ENCODE results near the gene MARCHF3. TPM values are rescaled to one million over a fixed set of nuclear protein-coding genes. Genes with fewer than 3 reads are reported as not detected.
A peak's percentile ranks its signal among the peaks of the same experiment; 100 is the strongest.
"Not testable (repeated sequence)": the region's sequence is repeated elsewhere in the genome, so short reads cannot be mapped to it uniquely, and the experiment has no call there.

Gene MARCHF3, protein sequence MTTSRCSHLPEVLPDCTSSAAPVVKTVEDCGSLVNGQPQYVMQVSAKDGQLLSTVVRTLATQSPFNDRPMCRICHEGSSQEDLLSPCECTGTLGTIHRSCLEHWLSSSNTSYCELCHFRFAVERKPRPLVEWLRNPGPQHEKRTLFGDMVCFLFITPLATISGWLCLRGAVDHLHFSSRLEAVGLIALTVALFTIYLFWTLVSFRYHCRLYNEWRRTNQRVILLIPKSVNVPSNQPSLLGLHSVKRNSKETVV
- 18.2 and 32.5 TPM in 2 replicates for total RNA-seq (2014; rRNA removed; shearing (Covaris generic))

DNA sequence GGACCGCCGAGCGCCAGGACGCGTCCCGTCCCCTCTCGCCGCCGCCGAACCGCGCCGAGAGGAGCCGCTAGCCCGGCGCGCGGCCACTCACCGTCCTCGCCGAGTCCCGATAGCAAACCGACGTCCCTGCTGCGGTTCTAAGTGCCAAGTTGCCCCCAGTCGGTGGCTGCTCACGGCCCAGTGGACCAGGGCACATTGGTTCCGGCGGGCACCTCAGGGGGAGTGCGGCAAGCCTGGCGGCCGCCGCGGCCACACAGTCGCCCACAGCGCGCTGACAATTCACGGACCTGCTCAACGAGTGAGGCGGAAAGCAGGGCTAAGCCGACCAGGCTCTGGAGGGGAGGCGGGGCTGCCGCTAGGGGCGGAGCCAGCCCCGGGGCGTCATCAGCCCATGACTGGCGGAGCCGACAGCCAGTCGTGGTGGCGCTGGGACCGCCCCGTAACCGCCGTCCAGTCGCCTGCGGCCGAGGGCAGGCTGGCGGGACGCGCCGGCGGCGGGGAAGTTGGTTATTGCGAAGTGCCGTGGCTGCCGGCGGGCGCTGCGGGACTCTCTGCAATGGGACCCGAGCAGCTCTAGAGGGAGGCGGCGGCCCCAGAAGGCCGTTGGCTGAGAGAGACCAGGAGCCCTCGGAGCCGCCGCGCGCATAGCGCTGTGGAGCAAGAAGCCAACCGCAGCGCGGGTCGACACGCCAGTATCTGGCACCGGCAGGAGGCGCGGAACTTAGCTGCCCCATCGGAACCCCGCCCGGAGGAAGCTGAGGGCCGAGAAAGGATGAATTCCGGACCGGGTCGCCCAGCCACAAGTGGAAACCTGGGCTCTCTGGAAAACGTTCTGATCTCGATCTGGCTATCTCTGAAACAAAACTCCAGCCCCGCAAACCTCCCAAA lies at the start of gene MARCHF3:
TSS of gene MARCHF3 (minus strand) at position 300 of the 888 bp plus-strand sequence. CDS start 112,387 bp downstream, outside the sequence.
- peak; percentile 98 for DNase-seq (ENCODE audit: low spot score)

DNA sequence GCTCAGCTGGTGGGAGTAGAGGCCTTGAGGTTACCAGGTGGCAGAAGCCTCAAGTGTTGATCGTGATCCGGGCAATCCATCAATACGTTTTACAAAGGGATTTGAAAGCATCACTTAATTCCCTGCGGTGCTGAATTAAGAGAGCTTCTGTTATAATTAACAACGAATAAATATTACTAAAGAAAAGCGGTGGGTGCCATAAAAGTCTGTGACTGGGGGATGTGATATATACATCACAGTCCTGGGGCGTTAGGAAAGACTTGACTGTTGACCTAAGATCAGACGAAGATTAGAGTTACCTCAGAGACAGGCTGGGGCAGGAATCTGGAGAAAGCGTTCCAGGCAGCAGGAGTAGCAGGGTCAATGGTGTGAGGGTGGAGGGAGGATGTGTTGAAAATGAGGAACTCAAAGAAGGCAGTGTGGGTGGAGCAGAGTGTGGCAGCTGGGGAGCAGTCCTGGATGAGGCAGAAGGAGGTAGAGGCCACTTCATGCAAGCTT lies 49.7 kb upstream of the MARCHF3 start:
- DNase-seq (ENCODE audit: low spot score): peak; percentile 77

DNA sequence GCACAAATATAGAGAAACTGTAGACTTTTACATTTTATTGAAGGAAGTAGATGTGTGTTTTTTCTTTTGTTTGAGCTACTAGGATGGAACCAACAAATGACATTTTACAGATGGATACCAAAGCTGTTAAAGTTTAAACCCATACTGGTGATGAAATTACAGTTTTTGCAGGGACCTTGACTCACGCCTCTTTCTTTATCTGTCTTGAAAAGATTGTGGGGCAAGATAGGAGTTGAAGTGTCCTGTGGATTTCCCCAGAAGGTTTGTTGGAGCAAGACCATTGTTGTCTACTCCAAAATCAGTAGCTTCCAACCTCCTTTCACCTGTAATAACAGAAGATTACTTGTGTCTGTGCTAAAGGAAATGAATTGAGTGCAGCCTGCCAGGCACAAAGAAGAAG lies 47.0 kb upstream of the MARCHF3 start:
- no peak for DNase-seq (ENCODE audit: low spot score)

DNA sequence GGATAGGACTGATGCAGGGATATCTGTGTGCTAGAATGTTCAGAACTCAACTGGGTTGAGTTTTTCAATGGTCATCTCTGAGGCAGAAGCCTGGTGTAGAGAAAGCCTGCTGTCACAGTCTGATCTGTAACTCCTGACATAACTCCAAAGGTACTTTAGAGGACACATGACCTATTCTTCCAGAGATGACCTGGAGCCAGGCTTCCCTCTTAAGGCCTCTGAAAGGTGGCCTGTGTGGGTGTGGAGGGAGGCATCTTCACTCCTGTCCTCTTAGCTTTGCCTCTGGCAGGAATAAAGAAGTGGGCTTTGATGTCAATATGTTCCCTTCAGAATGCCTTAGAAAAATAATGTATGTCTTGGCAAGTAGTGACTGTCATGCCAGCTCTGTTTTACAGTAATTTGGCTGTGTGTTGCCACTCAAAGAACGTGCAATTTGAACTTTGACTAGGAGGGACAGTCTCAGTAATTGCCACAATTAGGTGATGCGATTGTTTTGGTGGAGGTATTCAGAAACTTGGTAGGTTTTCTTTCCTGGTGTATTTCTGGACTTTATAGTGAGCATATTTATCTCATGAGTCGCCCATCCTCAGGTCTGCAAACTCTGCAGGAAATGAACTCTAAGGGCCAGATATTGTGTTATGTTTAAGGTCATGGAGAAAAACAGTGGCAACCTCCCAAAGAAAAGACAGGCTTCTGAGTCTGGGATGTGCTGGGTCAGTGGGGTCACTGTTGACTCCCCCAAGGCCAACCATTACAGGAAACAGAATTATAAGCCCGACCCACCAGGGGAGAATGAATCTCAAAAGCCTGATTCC lies 46.2 kb upstream of the MARCHF3 start:
- DNase-seq (ENCODE audit: low spot score): no peak

DNA sequence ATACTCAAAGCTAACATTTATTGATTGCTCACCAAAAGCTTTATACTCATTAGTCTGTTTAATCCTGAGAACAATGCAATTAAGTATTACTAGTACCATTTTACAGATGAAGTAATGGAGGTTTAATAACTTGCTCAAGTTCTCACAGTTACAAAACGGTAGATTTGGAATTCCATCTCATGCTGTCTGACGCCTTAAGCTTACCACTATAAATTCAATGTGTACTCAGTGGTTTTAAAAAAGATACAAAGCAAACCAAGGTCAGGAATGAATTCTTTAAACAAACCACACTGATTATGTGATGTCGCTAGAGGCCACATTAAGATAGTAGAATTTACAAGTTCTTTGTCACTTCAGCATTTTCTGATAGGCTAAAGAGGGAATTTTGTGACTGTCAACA lies 44.1 kb upstream of the MARCHF3 start:
- DNase-seq (ENCODE audit: low spot score): no peak

DNA sequence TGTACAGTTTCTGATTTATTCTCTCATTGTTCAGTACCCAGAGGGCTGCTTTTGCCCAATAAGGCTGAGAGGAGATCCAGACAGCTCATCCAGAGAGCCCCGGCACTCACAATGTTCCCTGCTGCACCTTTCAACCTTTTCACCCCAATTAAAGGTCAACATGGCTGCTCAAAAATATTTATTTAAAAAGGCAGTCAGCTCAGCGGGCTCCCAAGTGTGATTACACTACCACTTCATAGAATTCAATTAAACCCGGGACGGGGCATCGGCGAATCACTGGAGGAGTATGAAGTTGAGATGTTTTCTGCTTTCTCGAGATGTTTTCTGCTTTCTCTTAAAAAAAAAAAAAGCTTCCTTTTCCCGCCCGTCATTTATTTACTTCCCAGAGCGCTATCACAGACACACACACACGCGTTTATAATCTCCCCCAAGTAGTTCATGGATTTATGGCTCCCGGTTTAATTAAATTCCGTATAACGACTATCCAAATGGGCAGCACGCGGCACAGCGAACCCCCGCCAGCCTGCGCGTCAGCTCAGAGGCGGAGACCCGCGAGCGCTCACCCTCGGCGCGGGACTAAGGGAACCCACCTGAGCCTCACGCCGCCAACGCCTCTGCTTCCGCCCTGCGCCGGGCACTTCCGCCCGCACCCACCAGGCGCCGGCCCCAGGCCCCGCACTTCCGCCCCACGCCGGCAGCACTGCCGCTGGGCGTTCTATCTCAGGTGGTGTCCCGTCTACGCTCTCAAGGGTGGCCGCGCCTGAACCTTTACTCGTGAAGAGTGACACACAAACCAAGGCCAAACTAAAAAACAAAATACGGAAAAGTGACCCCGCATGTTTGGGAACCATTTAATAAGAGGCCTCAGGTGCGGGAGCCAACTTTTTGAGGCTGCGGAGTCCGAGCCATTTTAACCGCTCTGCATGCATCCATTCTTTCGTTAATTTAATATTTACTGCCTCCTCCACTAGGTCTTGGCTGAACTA lies 42.8 kb upstream of the MARCHF3 start, which contains the start of gene C5orf63:
TSS of gene C5orf63 (minus strand) at position 642 of the 986 bp plus-strand sequence. CDS start 14,507 bp downstream, outside the sequence.
- peak; percentile 84 for DNase-seq (ENCODE audit: low spot score)

DNA sequence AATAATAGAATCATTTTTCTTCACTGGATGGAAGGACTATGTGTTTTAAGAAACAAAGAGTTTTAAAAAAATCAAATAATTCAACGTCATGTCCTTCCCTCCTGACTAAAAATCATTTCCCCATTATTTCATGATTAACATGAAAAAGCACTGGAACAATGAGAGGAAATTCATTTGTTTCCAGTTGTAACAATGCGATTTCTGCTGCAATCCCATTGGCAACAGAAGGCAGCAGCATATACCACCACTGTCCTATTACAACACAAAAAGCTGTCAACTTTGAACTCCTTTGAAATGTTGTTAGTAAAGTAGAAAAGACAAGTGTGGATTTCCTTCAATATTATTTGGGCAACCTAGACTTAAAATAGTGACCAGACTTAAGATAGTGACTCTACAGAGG lies 39.9 kb upstream of the MARCHF3 start:
- DNase-seq (ENCODE audit: low spot score): no peak

DNA sequence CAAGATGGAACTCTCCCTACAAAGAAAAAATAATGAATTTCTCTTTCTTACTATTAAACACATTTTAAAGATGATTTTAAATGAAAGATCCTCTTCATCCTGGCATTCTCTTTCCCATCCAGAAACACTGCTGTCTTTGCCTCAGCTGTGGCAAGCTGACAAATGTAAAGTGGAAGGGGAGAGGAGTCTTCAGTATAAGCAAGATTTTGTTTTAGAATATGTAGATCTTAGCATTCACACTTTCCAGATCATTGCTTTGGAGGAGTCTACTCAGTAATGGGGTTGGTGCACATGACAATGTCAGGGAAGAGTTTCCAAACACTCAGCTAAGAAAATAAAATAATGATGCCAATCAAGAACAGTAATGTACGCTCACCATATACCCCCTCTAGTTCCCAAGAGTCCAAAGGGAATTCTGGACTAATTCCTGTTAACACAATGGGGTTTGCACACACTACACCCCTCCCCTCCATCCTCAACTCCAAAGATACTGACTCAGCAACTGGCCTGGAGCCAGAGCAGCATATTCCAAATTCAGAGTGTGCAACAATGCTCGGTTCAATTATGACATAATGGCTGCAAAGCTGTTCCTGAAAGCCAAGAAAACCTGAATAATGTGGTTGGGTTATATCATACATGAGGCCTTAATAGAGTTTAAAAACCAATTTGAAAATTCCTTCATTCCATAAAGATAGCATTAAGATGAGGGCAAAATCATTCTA lies 38.3 kb upstream of the MARCHF3 start:
- DNase-seq (ENCODE audit: low spot score): no peak

DNA sequence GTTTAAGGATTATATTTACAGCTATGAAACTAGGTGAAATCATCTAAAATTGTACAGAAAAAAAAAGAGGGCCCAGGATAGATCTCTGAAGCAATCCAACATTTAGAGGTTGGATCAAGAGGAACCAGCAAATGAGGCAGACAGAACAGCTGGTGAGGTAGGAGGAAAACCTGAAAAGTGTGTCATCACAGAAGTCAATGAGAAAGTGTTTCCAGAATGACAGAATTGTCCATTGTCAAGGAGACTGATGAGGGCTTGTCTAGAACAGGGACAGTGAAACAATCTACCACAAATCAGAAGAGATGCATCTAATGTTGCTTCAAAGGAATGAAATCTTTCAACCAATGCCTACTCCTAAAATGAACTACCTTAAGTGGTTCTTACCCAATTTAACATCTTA lies 36.4 kb upstream of the MARCHF3 start:
- no peak for DNase-seq (ENCODE audit: low spot score)

DNA sequence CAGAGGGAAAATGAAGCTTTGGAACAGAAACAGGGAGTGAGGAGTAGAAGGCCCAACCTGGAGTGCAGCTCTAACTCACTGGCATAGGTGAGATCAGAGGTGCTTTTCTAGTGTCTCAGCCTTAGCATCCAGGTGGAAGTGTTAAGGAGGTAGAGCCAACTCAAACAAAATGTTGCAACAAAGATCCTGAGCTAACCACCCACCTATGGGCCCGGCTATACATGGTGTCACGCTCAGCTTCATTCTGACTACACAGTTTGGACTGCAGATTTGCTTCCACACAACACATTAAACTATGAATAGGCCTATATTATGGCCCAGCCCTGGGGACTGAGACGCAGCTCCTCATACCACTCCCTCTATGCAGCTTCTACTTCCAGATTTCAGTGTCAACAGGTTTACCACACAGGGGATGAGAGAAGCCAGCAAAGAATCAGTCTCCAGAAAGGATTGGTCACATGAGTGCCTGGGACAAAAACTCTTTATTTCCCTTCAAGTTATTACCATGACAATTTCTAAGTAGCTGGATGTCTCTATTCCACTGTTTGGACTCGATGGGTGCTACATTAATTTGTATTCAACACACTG lies 34.0 kb upstream of the MARCHF3 start:
- DNase-seq (ENCODE audit: low spot score): no peak

DNA sequence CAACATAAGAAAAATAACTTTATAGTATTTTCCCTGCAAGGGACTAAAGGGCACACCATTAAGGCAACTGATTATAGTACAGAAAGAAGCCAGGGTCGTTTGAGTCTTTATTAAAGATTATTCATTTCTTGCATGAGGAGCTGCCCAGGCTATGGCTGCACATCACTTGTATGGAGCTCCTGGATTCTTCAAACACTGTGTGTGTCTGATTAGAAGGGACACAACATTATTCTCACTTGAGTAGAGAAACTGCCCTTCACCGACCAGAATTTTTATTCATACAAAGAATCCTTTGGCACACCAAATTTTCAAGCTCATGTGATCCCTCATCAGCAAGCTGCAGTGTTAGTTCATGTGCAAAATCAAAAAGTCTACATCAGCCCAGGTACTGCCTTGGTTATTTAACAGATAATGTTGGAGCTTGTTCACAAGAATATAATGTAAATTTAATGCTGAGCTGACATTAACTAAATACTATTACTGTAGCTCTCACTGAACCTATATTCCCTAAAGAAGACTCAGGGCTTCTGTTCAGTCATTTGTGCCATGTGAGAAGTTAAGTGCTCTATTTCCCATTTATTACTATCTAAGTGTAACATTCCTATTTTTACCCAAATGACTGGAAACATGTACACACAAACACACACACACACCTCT lies 33.0 kb upstream of the MARCHF3 start:
- no peak for DNase-seq (ENCODE audit: low spot score)

DNA sequence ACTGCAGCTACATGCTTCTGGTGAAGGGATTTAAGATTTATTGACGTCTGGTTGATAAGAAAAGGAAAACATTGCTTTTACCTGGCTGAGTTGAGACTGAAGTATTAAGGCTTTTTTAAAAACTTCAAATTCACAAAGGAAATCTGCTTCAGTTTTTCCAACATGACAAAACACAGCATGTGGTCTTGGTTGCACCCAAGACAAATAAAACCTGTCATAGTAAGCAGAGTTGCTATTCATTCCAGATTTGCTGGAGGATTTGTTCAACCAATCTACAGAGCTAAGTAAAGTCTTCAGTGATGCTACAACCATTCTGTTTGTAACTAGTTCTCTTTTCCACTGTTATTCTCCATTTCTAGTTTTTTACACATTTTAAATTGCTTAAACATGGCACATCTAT lies 31.6 kb upstream of the MARCHF3 start:
- no peak for DNase-seq (ENCODE audit: low spot score)

DNA sequence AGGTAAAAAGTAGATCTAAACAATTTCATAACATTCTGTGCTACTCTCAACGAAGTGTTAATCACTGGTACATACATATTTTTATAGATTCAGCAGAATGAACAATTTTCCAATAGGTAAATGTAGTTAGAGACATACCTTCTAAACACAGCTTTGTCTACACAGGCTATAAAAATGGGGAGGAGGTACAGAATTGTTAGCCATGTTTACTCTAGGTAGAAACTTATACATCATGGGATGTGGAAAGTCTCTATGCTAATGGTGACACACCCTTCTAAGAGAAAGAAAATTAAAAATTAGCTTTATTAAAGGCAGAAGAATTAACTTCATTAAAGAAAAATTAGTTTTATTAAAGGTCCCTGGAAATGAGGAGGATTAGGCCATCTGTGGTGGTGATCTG lies 31.2 kb upstream of the MARCHF3 start:
- DNase-seq (ENCODE audit: low spot score): no peak

DNA sequence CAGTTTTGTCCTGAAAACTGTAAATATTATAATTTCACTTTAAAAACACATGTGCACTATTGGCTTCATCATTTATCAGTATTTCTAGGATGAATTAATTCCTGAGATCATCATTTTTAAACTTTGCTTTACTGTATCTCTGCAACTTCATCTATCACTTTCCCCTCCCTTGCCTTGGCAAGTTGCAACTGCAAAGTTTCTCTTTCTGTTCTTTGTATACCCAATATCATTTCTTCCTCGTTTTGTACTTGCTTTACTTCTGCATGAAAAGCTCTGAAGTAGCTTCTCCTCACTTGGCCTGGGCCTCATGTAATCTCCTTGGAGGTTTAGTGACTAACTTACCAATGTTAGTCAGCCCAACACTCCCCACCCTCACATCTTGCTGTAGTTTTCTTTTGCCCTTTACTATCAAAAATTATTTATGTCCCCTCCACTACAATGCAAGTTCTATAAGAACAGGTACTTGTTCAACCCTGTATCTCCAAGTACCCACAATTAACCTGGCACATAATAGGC lies 30.2 kb upstream of the MARCHF3 start:
- no peak for DNase-seq (ENCODE audit: low spot score)

DNA sequence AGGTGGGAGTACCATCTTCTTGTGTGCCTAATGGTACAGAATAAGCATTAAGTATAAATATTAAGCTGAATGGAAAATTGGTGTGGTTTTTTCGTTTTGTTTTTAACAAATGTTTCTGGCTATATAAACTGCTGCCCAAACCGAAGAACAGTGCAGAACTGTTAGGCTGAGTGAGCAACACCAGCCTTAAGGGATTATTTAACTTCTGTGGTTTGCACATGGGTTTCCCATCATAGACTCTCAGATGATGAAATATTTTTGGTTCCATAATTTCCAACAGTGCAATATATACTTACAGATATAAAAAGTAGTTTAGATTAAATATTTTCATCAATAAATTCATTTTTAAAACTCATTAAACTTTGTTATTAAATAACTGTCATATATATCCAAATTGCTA lies 26.5 kb upstream of the MARCHF3 start:
- DNase-seq (ENCODE audit: low spot score): no peak

DNA sequence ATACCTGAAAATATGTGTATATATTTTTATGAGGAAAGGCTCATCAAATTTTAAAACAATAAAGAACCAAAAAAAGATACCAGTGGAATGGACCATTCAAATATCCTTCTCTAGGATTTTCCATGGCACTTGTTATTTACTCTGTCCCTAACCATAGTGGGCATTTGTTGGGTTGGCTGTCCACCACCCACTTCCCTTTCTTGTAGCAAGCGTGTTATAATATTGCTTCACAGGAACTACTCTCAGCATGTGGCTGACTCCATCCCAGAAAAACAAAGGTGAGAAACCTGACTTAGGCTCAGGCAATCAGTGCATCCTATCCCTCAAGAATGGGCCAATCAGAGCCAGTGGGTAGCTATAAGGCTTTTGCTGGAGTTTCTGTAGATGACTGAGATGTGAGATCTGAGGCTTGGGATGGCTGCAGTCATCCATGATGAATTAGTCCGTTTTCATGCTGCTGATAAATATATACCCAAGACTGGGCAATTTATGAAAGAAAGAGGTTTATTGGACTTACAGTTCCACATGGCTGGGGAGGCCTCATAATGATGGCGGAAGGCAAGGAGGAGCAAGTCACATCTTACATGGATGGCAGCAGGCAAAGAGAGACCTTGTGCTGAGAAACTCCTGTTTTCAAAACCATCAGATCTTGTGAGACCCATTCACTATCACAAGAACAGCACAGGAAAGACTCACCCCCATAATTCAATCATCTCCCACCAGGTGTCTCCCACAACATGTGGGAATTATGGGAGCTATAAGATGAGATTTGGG lies 25.7 kb upstream of the MARCHF3 start:
- no peak for DNase-seq (ENCODE audit: low spot score)

DNA sequence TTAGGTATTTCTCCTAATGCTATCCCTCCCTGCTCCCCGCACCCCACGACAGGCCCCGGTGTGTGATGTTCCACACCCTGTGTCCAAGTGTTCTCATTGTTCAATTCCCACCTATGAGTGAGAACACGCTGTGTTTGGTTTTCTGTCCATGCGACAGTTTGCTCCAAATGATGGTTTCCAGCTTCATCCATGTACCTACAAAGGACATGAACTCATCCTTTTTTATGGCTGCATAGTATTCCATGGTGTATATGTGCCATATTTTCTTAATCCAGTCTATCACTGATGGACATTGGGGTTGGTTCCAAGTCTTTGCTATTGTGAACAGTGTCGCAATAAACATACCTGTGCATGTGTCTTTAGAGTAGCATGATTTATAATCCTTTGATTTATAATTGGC lies 23.2 kb upstream of the MARCHF3 start:
- not testable (repeated sequence) for DNase-seq (ENCODE audit: low spot score)

DNA sequence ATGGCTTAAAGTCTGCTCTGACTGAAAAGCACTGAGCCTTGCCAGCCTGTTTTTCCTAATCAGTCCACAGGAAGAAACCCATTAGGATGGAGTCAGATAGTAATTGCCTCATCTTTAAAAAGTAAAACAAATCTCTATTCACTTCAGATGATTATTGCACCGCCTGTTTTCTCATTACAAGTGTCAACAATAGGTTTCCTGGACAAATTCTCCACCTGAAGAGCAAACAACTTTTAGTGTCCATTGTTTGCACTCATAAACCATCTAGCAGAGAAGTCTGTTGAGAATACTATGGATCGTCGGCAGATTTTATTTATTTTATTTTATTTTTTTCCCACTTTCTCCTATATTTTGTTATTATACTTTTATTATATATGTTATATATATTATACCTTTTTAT lies 22.7 kb upstream of the MARCHF3 start:
- DNase-seq (ENCODE audit: low spot score): peak; percentile 31
